ENCODE data around the gene CCDC93.

The CCDC93 gene

GRCh38 chr2:117917223-117917917 is 96.5 kb downstream of the CCDC93 start:
- peaks cover 57% of the 10 kb centered on the region for H3K36me3 Mint-ChIP-seq (ENCODE audit: low read depth)

GRCh38 chr2:117902933-117903332 is 110.9 kb downstream of the CCDC93 start:
- H3K9me3 Mint-ChIP-seq: peaks cover 13% of the 10 kb centered on the region

More at GRCh38 chr2:117917223-117917917, 96.5 kb downstream of the CCDC93 start:
- Mint-ChIP-seq H3K4me1 (ENCODE audit: low read depth) (no peaks in the 10 kb centered on the region), H3K27me3 (ENCODE audit: low read depth) (no peaks in the 10 kb centered on the region), H3K27ac (no peak overlapping the region), H3K4me3 (no peak overlapping the region), H3K9me3 (peaks cover 6% of the 10 kb centered on the region)

DNA sequence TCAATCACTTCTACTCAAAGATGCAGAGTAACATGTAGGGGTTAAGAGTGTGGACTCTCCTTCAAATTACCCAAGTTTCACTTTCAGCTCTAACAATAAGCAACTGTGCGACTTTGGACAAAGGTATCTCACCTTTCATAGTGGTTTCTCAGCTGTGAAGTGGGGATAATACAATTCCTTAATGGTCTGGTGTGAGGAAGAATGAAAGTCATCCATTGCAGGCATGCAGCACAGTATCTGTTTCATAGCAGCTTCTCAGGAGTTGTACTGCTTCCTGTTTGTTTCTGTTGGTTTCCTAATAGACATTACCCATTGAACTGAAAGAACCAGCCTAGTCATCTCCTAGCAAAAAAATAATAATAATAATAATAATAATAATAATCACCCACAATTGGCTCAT is 125.0 kb downstream of the CCDC93 start:
- no peaks in the 10 kb centered on the region for H3K36me3 Mint-ChIP-seq (ENCODE audit: low read depth)
- peaks cover 8% of the 10 kb centered on the region for H3K9me3 Mint-ChIP-seq
- no peaks in the 10 kb centered on the region for H3K4me1 Mint-ChIP-seq (ENCODE audit: low read depth)
- H3K27ac Mint-ChIP-seq: no peak overlapping the region
- no peak overlapping the region for H3K4me3 Mint-ChIP-seq
- H3K27me3 Mint-ChIP-seq (ENCODE audit: low read depth): no peaks in the 10 kb centered on the region

More at GRCh38 chr2:117902933-117903332, 110.9 kb downstream of the CCDC93 start:
- no peak overlapping the region for H3K27ac Mint-ChIP-seq
- no peaks in the 10 kb centered on the region for H3K27me3 Mint-ChIP-seq (ENCODE audit: low read depth)
- no peak overlapping the region for H3K4me3 Mint-ChIP-seq
- no peaks in the 10 kb centered on the region for H3K4me1 Mint-ChIP-seq (ENCODE audit: low read depth)
- H3K36me3 Mint-ChIP-seq (ENCODE audit: low read depth): no peaks in the 10 kb centered on the region

- H3K4me3 Mint-ChIP-seq: no peak overlapping the region
- H3K4me1 Mint-ChIP-seq (ENCODE audit: low read depth): no peaks in the 10 kb centered on the region
- no peaks in the 10 kb centered on the region for H3K36me3 Mint-ChIP-seq (ENCODE audit: low read depth)
- no peak overlapping the region for H3K27ac Mint-ChIP-seq
- peaks cover 28% of the 10 kb centered on the region for H3K9me3 Mint-ChIP-seq
- H3K27me3 Mint-ChIP-seq (ENCODE audit: low read depth): no peaks in the 10 kb centered on the region
Measured at GRCh38 chr2:117885308-117885707, 128.6 kb downstream of the CCDC93 start.

GRCh38 chr2:117879003-117879402 is 134.9 kb downstream of the CCDC93 start:
- Mint-ChIP-seq H3K4me3 (no peak overlapping the region), H3K4me1 (ENCODE audit: low read depth) (no peaks in the 10 kb centered on the region), H3K36me3 (ENCODE audit: low read depth) (no peaks in the 10 kb centered on the region), H3K27me3 (ENCODE audit: low read depth) (no peaks in the 10 kb centered on the region), H3K27ac (no peak overlapping the region), H3K9me3 (peaks cover 24% of the 10 kb centered on the region)

DNA sequence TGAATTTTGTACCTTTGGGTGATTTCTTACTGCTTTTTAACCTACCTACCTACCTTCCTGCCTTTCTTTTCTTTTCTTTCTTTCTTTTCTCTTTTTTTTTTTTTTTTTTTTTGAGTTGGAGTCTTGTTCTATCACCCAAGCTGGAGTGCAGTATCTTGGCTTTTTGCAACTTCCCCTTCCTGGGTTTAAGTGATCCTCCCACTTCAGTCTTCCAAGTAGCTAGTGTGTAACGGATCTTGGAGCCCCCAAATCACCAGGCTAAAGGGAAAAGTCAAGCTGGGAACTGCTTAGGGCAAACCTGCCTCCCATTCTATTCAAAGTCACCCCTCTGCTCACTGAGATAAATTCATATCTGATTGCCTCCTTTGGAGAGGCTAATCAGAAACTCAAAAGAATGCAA is 138.1 kb downstream of the CCDC93 start:
- Mint-ChIP-seq H3K27me3 (ENCODE audit: low read depth) (no peaks in the 10 kb centered on the region), H3K27ac (no peak overlapping the region), H3K4me1 (ENCODE audit: low read depth) (no peaks in the 10 kb centered on the region), H3K4me3 (no peak overlapping the region), H3K9me3 (no peaks in the 10 kb centered on the region), H3K36me3 (ENCODE audit: low read depth) (no peaks in the 10 kb centered on the region)

All from T-helper 1 cell treated with Interleukin-12 subunit alpha and Interleukin-12 subunit beta and Interleukin-4 antibody, amounts not matched to agents 30 μg/mL and 1 μg/mL, for 36 hours (primary cell).